Measurements from ENCODE around the gene ADA. TPM values are rescaled to one million over a fixed set of nuclear protein-coding genes. Genes with fewer than 3 reads are reported as not detected.

Gene ADA
- polyA plus RNA-seq, 1 of the 3 experiments (the other 2 are of a cell fraction) = 25.7 TPM

GRCh38 chr20:44648579-44648978 is 2.9 kb downstream of the ADA start (continued):
- TF ChIP-seq IRF3 (IDR thresholded peaks at IDR 0.05; ENCODE audit: low read depth, low read length) (no peak), POLR2AphosphoS5 (IDR thresholded peaks at IDR 0.05; ENCODE audit: low read depth, low read length) (no peak), FOXM1 (IDR thresholded peaks at IDR 0.05; ENCODE audit: low read depth) (no peak), USF1 (IDR thresholded peaks at IDR 0.05; ENCODE audit: borderline replicate concordance, low read depth) (no peak), CTCF (IDR thresholded peaks at IDR 0.05) (no peak), TCF12 (IDR thresholded peaks at IDR 0.05) (no peak), NFIC (IDR thresholded peaks at IDR 0.05; ENCODE audit: borderline replicate concordance) (no peak), RFX5 (IDR thresholded peaks at IDR 0.05; ENCODE audit: low read length) (no peak), REST (IDR thresholded peaks at IDR 0.05; ENCODE audit: low read depth, low read length) (no peak), TEAD4 (IDR thresholded peaks at IDR 0.05; ENCODE audit: borderline replicate concordance, insufficient read depth) (no peak)

GRCh38 chr20:44648068-44648467 is 3.4 kb downstream of the ADA start:
- H3K9ac ChIP-seq = no peak overlapping the region
- peaks cover 10% of the 10 kb centered on the region for H3F3A ChIP-seq (replicated peaks; ENCODE audit: insufficient read depth)
- 0 out of 2 replicates have a peak, but pooled peaks cover 8% of the 10 kb centered on the region for H3K79me2 ChIP-seq (ENCODE audit: insufficient read depth)
- no peak overlapping the region for H2AFZ ChIP-seq (ENCODE audit: low read depth)
- no peak overlapping the region for H3K27ac ChIP-seq (ENCODE audit: low read depth in 2 of 2, low read length in 1 of 2)
- H3K36me3 ChIP-seq (replicated peaks in 1 of 2; ENCODE audit: control insufficient read depth in 1 of 2, insufficient read depth in 2 of 2, low read length in 1 of 2) = no peaks in the 10 kb centered on the region
- no peaks in the 10 kb centered on the region for H3K9me2 ChIP-seq
- ChIA-PET CTCF (interaction anchor here (2.7 kb wide), 1 partner anchor 37 kb away, joined by 11 read pairs; no protein-coding TSS in a partner anchor), POLR2A (no interaction called here)
- 86% methylated on average over 5 of the region's 5 CpGs for WGBS (ENCODE audit: low lambda C conversion rate)
- no peaks in the 10 kb centered on the region for H3K9me3 ChIP-seq
- H4K20me1 ChIP-seq (ENCODE audit: insufficient read depth) = 0 out of 2 replicates have a peak, but pooled peaks cover 3% of the 10 kb centered on the region
- DNase-seq = no peak
- H3K4me2 ChIP-seq = no peak overlapping the region
- TF ChIP-seq SMC3 (IDR thresholded peaks at IDR 0.05; ENCODE audit: low read depth, low read length) (no peak), CHD2 (IDR thresholded peaks at IDR 0.05; ENCODE audit: low read length, partially characterized antibody) (no peak), TCF12 (IDR thresholded peaks at IDR 0.05) (no peak), GATA2 (CRISPR knock-in tag; IDR thresholded peaks at IDR 0.05) (no peak), FOSL2 (IDR thresholded peaks at IDR 0.05; ENCODE audit: borderline replicate concordance, low read depth) (no peak), IRF3 (IDR thresholded peaks at IDR 0.05; ENCODE audit: low read depth, low read length) (no peak), JUND (IDR thresholded peaks at IDR 0.05) (no peak)
- no peaks in the 10 kb centered on the region for H3K27me3 ChIP-seq (ENCODE audit: insufficient read depth)
- H3K4me3 ChIP-seq (ENCODE audit: low read depth in 2 of 2, low read length in 1 of 2) = no peak overlapping the region
- peaks cover 17 to 24% of the 10 kb centered on the region in 2 experiments for H3K4me1 ChIP-seq (ENCODE audit: control insufficient read depth in 1 of 2, insufficient read depth in 2 of 2, low read depth in 1 of 2, low read length in 1 of 2)

Data from SK-N-SH (cell line).